ENCODE measurements around the gene SCAPER. TPM values are rescaled to one million over a fixed set of nuclear protein-coding genes. Genes with fewer than 3 reads are reported as not detected.

The SCAPER gene
- total and polyA plus RNA-seq, 10 of the 15 experiments (the other 5 are each of a cell fraction or from before 2014, with no cell fraction given), result 1.0 to 7.7 (median 3.9) TPM

- ChIA-PET POLR2A (no interaction called here), RAD21 (ENCODE audit: unreplicated experiment) (no interaction called here), CTCF (no interaction called here), SMC1A (ENCODE audit: uncharacterized antibody, unreplicated experiment) (no interaction called here)
- Histone ChIP-seq H4K20me1 (ENCODE audit: control insufficient read depth, insufficient read depth) (no peaks in the 10 kb centered on the region), H3K9ac (ENCODE audit: control insufficient read depth, insufficient read depth, low read length) (no peak overlapping the region), H3K79me2 (ENCODE audit: control insufficient read depth, insufficient read depth, low read length) (no peaks in the 10 kb centered on the region; the same call in 1 of the 2 replicates), H3K4me3 (no peak overlapping the region), H3K27ac (ENCODE audit: control insufficient read depth, insufficient read depth) (no peak overlapping the region), H3K36me3 (ENCODE audit: control insufficient read depth in 2 of 2, insufficient read depth in 2 of 2, low read length in 1 of 2) (no peaks in the 10 kb centered on the region), H3K9me3 (replicated peaks; ENCODE audit: control insufficient read depth, insufficient read depth, low read length) (no peaks in the 10 kb centered on the region; the same call in 1 of the 3 replicates), H3K4me2 (ENCODE audit: control insufficient read depth, insufficient read depth) (peak overlapping the region; percentile 96; the same call in 1 of the 2 replicates), H2AFZ (ENCODE audit: control insufficient read depth, low read depth, low read length) (peak overlapping the region; percentile 73; the same call in 1 of the 2 replicates), H3K4me1 (ENCODE audit: control insufficient read depth, insufficient read depth, low read length) (peaks cover 32% of the 10 kb centered on the region), H3K27me3 (replicated peaks in 1 of 2; ENCODE audit: control insufficient read depth in 2 of 2, insufficient read depth in 2 of 2, low read length in 1 of 2) (peaks cover 33 to 36% of the 10 kb centered on the region in 2 experiments)
- no peak for DNase-seq (ENCODE audit: low read depth, low spot score)
- intact Hi-C loops (cut with micrococcal nuclease; ENCODE audit: unreplicated experiment), result no loop called here
- no peak for TF ChIP-seq CTCF (IDR thresholded peaks at IDR 0.05 in 2 of 3, conservative IDR thresholded peaks at IDR 0.05 in 1 of 3; ENCODE audit: control insufficient read depth in 2 of 3, extremely low read depth in 1 of 3, insufficient read depth in 1 of 3, low read depth in 3 of 3, low read length in 3 of 3)
- no peak for TF ChIP-seq NFIC (IDR thresholded peaks at IDR 0.05; ENCODE audit: low read depth, low read length)
- no peak for TF ChIP-seq CUX1 (IDR thresholded peaks at IDR 0.05; ENCODE audit: insufficient replicate concordance, low read depth, low read length)
- TF ChIP-seq MTA3 (IDR thresholded peaks at IDR 0.05; ENCODE audit: borderline replicate concordance, low read length), result no peak
- TF ChIP-seq CHD2 (IDR thresholded peaks at IDR 0.05; ENCODE audit: borderline replicate concordance, low read depth, low read length), result no peak
- TF ChIP-seq SREBF2 (IDR thresholded peaks at IDR 0.05; ENCODE audit: low read length), result no peak
- TF ChIP-seq FOXK2 (IDR thresholded peaks at IDR 0.05), result no peak
- TF ChIP-seq POLR2AphosphoS5 (IDR thresholded peaks at IDR 0.05; ENCODE audit: low read length), result no peak
- BruUV-seq (replicated peaks), result no TSS peak
- in situ Hi-C loops (cut with MboI), result no loop called here
- 45% methylated on average over 42 of the region's 42 CpGs for WGBS (ENCODE audit: insufficient coverage, insufficient replicate concordance, low lambda C conversion rate, missing lambda C conversion rate)
- no peak for ATAC-seq
- FAIRE-seq, result no peak
Observed at GRCh38 chr15:76341366-76342057, 563.6 kb downstream of the SCAPER start.

Measured in GM12878 (cell line).